Measurements from ENCODE around the gene CCL28. TPM values are rescaled to one million over a fixed set of nuclear protein-coding genes. Genes with fewer than 3 reads are reported as not detected.

CCL28 gene
- total and polyA plus RNA-seq, 2 of the 13 experiments (the other 11 are each of a cell fraction or from before 2014, with no cell fraction given), result 0.03 TPM; not detected in 1

- TF ChIP-seq TP53 (CRISPR knock-in tag; conservative IDR thresholded peaks at IDR 0.05) (no peak), ZNF616 (CRISPR knock-in tag; IDR thresholded peaks at IDR 0.05; ENCODE audit: low read depth) (no peak), ZNF674 (CRISPR knock-in tag; IDR thresholded peaks at IDR 0.05; ENCODE audit: low read depth) (no peak), ZNF362 (CRISPR knock-in tag; IDR thresholded peaks at IDR 0.05; ENCODE audit: borderline replicate concordance) (no peak), KDM1A (CRISPR knock-in tag; IDR thresholded peaks at IDR 0.05) (no peak), ZNF563 (CRISPR knock-in tag; IDR thresholded peaks at IDR 0.05) (no peak), BCLAF1 (IDR thresholded peaks at IDR 0.05) (no peak), JDP2 (CRISPR knock-in tag; IDR thresholded peaks at IDR 0.05; ENCODE audit: borderline replicate concordance) (no peak)
- Histone ChIP-seq H3K9me3 (ENCODE audit: low read length) (no peaks in the 10 kb centered on the region), H3K4me1 (ENCODE audit: insufficient read depth, low read length) (peaks cover 32% of the 10 kb centered on the region), H3K9ac (ENCODE audit: insufficient read depth, low read depth, low read length) (no peak overlapping the region), H3K27ac (ENCODE audit: extremely low read length, insufficient read depth, low read length) (no peak overlapping the region), H3K36me3 (replicated peaks in 1 of 2; ENCODE audit: control insufficient read depth in 1 of 2, insufficient read depth in 2 of 2, low read length in 2 of 2) (no peaks in the 10 kb centered on the region), H3K27me3 (ENCODE audit: control insufficient read depth in 1 of 2, insufficient read depth in 2 of 2, low read length in 2 of 2) (no peaks in the 10 kb centered on the region; a peak in 2 of 5 replicates), H3K4me3 (replicated peaks in 1 of 3; ENCODE audit: insufficient read depth in 1 of 3, low read depth in 2 of 3, low read length in 3 of 3) (no peak overlapping the region), H2AFZ (ENCODE audit: low read length) (no peak overlapping the region), H4K20me1 (ENCODE audit: insufficient read depth, low read length) (no peaks in the 10 kb centered on the region), H3K4me2 (ENCODE audit: low read depth, low read length) (no peak overlapping the region), H3K79me2 (ENCODE audit: insufficient read depth, low read length) (no peaks in the 10 kb centered on the region)
- ChIA-PET POLR2A (interaction anchor here (0.9 kb wide), 1 partner anchor 14 kb away, joined by 3 read pairs; no protein-coding TSS in a partner anchor), CTCF (ENCODE audit: low intra/inter-chr PET ratio, low total read pairs) (no interaction called here)
- 4% methylated on average over 3 of the region's 3 CpGs for WGBS (ENCODE audit: low lambda C conversion rate)
- in situ Hi-C loops (cut with HindIII; ENCODE audit: extremely low pct_ligation_motif_present, low pct_unique_long_range_greater_than_20kb) (no loop called here), intact Hi-C loops (cut with micrococcal nuclease; ENCODE audit: unreplicated experiment) (no loop called here)
- no peak for ATAC-seq
- DNase-seq (ENCODE audit: low spot score), result no peak
- no peak for FAIRE-seq
- no TSS peak for BruUV-seq (replicated peaks)
Observed at GRCh38 chr5:43416803-43417394, 4.7 kb upstream of the CCL28 start.

All from HepG2 (cell line).